SK-N-SH (cell line): ENCODE measurements around the gene SLC25A47. TPM values are rescaled to one million over a fixed set of nuclear protein-coding genes. Genes with fewer than 3 reads are reported as not detected.

Source experiments
- CTCF ChIA-PET: fragments of 300-600, 350-600 bp; formaldehyde crosslinking; extraction: SDS; loops from one replicate; lab custom pipeline; 2021; lab: Yijun Ruan, JAX
- POLR2A ChIA-PET: fragments of 350-600 bp; sonication (Branson Sonifier 250); formaldehyde crosslinking; extraction: SDS; loops from one replicate; lab custom pipeline; 2020; ENCODE audit warnings: antibody characterized with exemption, inconsistent platforms; lab: Yijun Ruan, JAX
- DNase-seq: peaks from one replicate; pipeline ENCODE4 v3.0.0; 2012
- H2AFZ ChIP-seq: fragments of 200-600 bp; sonication (generic); 2 replicates; pipeline ENCODE4 v1.8.1; 2016; ENCODE audit warnings: antibody characterized with exemption, mild to moderate bottlenecking, low read depth
- H3F3A ChIP-seq: fragments of 200-600 bp; sonication (generic); replicated peaks from 2 replicates; pipeline ENCODE3; 2016; ENCODE audit warnings: antibody characterized with exemption, mild to moderate bottlenecking; ENCODE audit not compliant: insufficient read depth
- H3K27ac ChIP-seq, 2 experiments: fragments of 200-500 bp in 1 of 2; fragments of 200-600 bp in 1 of 2; sonication (Bioruptor generic) in 1 of 2; sonication (generic), shearing (Covaris generic) in 1 of 2; 2 replicates each; pipeline versions ENCODE4 v1.5.1 to v1.6.1; 2014 to 2016; ENCODE audit warnings: low read depth in 2 of 2, inconsistent platforms in 1 of 2, low read length in 1 of 2, mild to moderate bottlenecking in 1 of 2, mixed read lengths in 1 of 2
- H3K27me3 ChIP-seq: fragments of 200-600 bp; sonication (generic), shearing (Covaris generic); 2 replicates; pipeline ENCODE4 v1.6.1; 2016; ENCODE audit warnings: mixed run types; ENCODE audit not compliant: insufficient read depth
- H3K36me3 ChIP-seq, 2 experiments: fragments of 200-500 bp in 1 of 2; fragments of 200-600 bp in 1 of 2; sonication (Bioruptor generic) in 1 of 2; sonication (generic) in 1 of 2; replicated peaks in 1 of 2; 2 replicates each; pipeline versions ENCODE3 to v1.5.1; 2014 to 2016; ENCODE audit warnings: low read length in 1 of 2, mild to moderate bottlenecking in 1 of 2; ENCODE audit not compliant: insufficient read depth in 2 of 2, control insufficient read depth in 1 of 2
- H3K4me1 ChIP-seq, 2 experiments: fragments of 200-500 bp in 1 of 2; fragments of 200-600 bp in 1 of 2; sonication (Bioruptor generic) in 1 of 2; sonication (generic), shearing (Covaris generic) in 1 of 2; 2 replicates each; pipeline versions ENCODE4 v1.5.1 to v1.6.1; 2014 to 2016; ENCODE audit warnings: low read depth in 1 of 2, low read length in 1 of 2, mixed run types in 1 of 2; ENCODE audit not compliant: insufficient read depth in 2 of 2, control insufficient read depth in 1 of 2
- H3K4me2 ChIP-seq: fragments of 200-600 bp; sonication (generic), shearing (Covaris generic); 2 replicates; pipeline ENCODE4 v1.6.1; 2017; ENCODE audit warnings: mixed run types
- H3K4me3 ChIP-seq, 2 experiments: fragments of 200-500 bp in 1 of 2; fragments of 200-600 bp in 1 of 2; sonication (Bioruptor generic) in 1 of 2; sonication (generic), shearing (Covaris generic) in 1 of 2; 2 replicates each; pipeline versions ENCODE4 v1.5.1 to v1.8.1; 2014 to 2016; ENCODE audit warnings: low read depth in 2 of 2, inconsistent platforms in 1 of 2, low read length in 1 of 2, mild to moderate bottlenecking in 1 of 2, mixed read lengths in 1 of 2, moderate library complexity in 1 of 2
- H3K79me2 ChIP-seq: fragments of 200-600 bp; sonication (generic); 2 replicates; pipeline ENCODE4 v1.8.1; 2017; ENCODE audit warnings: mild to moderate bottlenecking; ENCODE audit not compliant: insufficient read depth
- H3K9ac ChIP-seq: fragments of 200-600 bp; sonication (generic); 2 replicates; pipeline ENCODE4 v1.6.1; 2017; ENCODE audit warnings: mixed run types
- H3K9me2 ChIP-seq: fragments of 200-600 bp; sonication (generic); 2 replicates; pipeline ENCODE4 v1.6.1; 2017; ENCODE audit warnings: mixed run types
- H3K9me3 ChIP-seq: fragments of 200-600 bp; sonication (generic); 2 replicates; pipeline ENCODE4 v1.6.1; 2017; ENCODE audit warnings: mixed run types, mild to moderate bottlenecking, moderate library complexity
- H4K20me1 ChIP-seq: fragments of 200-600 bp; sonication (generic); 2 replicates; pipeline ENCODE4 v1.6.1; 2017; ENCODE audit warnings: mild to moderate bottlenecking, mixed run types; ENCODE audit not compliant: insufficient read depth
- CTCF ChIP-seq: fragments of 200-600 bp; sonication (generic); IDR thresholded peaks from 2 replicates; pipeline ENCODE4 v1.6.1; 2017; ENCODE audit warnings: antibody characterized with exemption, mild to moderate bottlenecking, moderate library complexity
- ELF1 ChIP-seq: IDR thresholded peaks from 2 replicates; pipeline ENCODE4 v1.4.0; 2012
- FOXJ3 ChIP-seq: sonication (generic); formaldehyde crosslinking; IDR thresholded peaks from 2 replicates; pipeline ENCODE4 v1.5.1; 2020; ENCODE audit warnings: mild to moderate bottlenecking, missing genetic modification reagents
- GABPA ChIP-seq: IDR thresholded peaks from 2 replicates; pipeline ENCODE4 v1.4.0; 2012; ENCODE audit warnings: low read depth, mild to moderate bottlenecking
- IRF3 ChIP-seq: fragments of 150-350 bp; IDR thresholded peaks from 2 replicates; pipeline ENCODE4 v1.6.1; 2016; ENCODE audit warnings: mild to moderate bottlenecking, low read depth, low read length
- MAX ChIP-seq: IDR thresholded peaks from 2 replicates; pipeline ENCODE4 v1.4.0; 2012; ENCODE audit warnings: low read depth
- MEF2A ChIP-seq: IDR thresholded peaks from 2 replicates; pipeline ENCODE4 v1.4.0; 2012; ENCODE audit warnings: low read depth, borderline replicate concordance
- MXI1 ChIP-seq: IDR thresholded peaks from 2 replicates; pipeline ENCODE4 v1.6.1; 2012; ENCODE audit warnings: mild to moderate bottlenecking, low read depth, low read length, improper control_type of control experiment
- POLR2AphosphoS5 ChIP-seq: IDR thresholded peaks from 2 replicates; pipeline ENCODE4 v1.6.1; 2012; ENCODE audit warnings: low read depth, low read length
- RAD21 ChIP-seq: IDR thresholded peaks from 2 replicates; pipeline ENCODE4 v1.6.1; 2012; ENCODE audit warnings: mild to moderate bottlenecking, low read length
- RXRA ChIP-seq: IDR thresholded peaks from 2 replicates; pipeline ENCODE4 v1.4.0; 2012; ENCODE audit warnings: low read depth, mild to moderate bottlenecking, borderline replicate concordance
- SMC3 ChIP-seq: IDR thresholded peaks from 2 replicates; pipeline ENCODE4 v1.6.1; 2012; ENCODE audit warnings: low read depth, low read length, improper control_type of control experiment
- TAF1 ChIP-seq: IDR thresholded peaks from 2 replicates; pipeline ENCODE4 v1.6.1; 2012; ENCODE audit warnings: low read depth, mild to moderate bottlenecking, low read length, moderate library complexity, borderline replicate concordance
- USF2 ChIP-seq: fragments of 150-350 bp; IDR thresholded peaks from 2 replicates; pipeline ENCODE4 v1.6.1; 2017; ENCODE audit warnings: antibody characterized with exemption, low read length, low read depth, borderline replicate concordance
- ZBTB33 ChIP-seq: IDR thresholded peaks from 2 replicates; pipeline ENCODE4 v1.4.0; 2012; ENCODE audit warnings: low read depth, borderline replicate concordance
- WGBS: methylation state at CpG from one replicate; pipeline ENCODE4 v1.1.6; 2017; ENCODE audit warnings: low lambda C conversion rate; 5-methylcytosine and 5-hydroxymethylcytosine counted together
- polyA plus RNA-seq, 3 experiments: library from polyadenylated mRNA; depleted of rRNA; stranded (reverse); fragments of >200 nt; gene quantifications; 2 replicates each; pipeline ENCODE4 v1.2.3, GENCODE V29; 2012

Gene SLC25A47
- polyA plus RNA-seq, 1 of the 3 experiments (the other 2 are of a cell fraction), result not detected

- no peak for TF ChIP-seq CTCF
- no peak for TF ChIP-seq ELF1
- no peak for TF ChIP-seq GABPA
- no peak for TF ChIP-seq FOXJ3
- TF ChIP-seq MEF2A, result no peak
- TF ChIP-seq MXI1, result no peak
- no peak for TF ChIP-seq TAF1
- no peak for TF ChIP-seq RXRA
Measured at GRCh38 chr14:100320157-100320856, 2.8 kb upstream of the SLC25A47 start (continued).

GRCh38 chr14:100321473-100322137, 1.5 kb upstream of the SLC25A47 start:
- no peak for DNase-seq
- no peaks in the 10 kb centered on the region for H3K79me2 ChIP-seq
- H3K4me3 ChIP-seq, result no peak overlapping the region
- H3K4me1 ChIP-seq, result no peaks in the 10 kb centered on the region; a peak in 1 of 4 replicates
- WGBS, result 82% methylated on average over 4 of the region's 9 CpGs
- no peak overlapping the region for H3K27ac ChIP-seq
- H3K36me3 ChIP-seq, result no peaks in the 10 kb centered on the region
- no peaks in the 10 kb centered on the region for H3K9me2 ChIP-seq
- H2AFZ ChIP-seq, result no peak overlapping the region
- no peak for TF ChIP-seq FOXJ3
- CTCF ChIA-PET, result interaction anchor here (1.0 kb wide), 1 partner anchor 62 kb away, joined by 4 read pairs; no protein-coding TSS in a partner anchor
- H3K27me3 ChIP-seq, result no peaks in the 10 kb centered on the region
- no peak overlapping the region for H3K4me2 ChIP-seq
- POLR2A ChIA-PET, result no interaction called here
- no peaks in the 10 kb centered on the region for H4K20me1 ChIP-seq
- H3K9me3 ChIP-seq, result no peaks in the 10 kb centered on the region
- no peak overlapping the region for H3K9ac ChIP-seq
- no peaks in the 10 kb centered on the region for H3F3A ChIP-seq

- Histone ChIP-seq H3K9me3 (no peaks in the 10 kb centered on the region), H4K20me1 (no peaks in the 10 kb centered on the region), H3K4me3 (no peak overlapping the region), H3K36me3 (no peaks in the 10 kb centered on the region), H3K27me3 (no peaks in the 10 kb centered on the region), H3K9me2 (no peaks in the 10 kb centered on the region), H3K4me1 (no peaks in the 10 kb centered on the region; a peak in 1 of 4 replicates), H3K27ac (no peak overlapping the region), H3K4me2 (no peak overlapping the region), H3K9ac (no peak overlapping the region), H2AFZ (no peak overlapping the region), H3K79me2 (no peaks in the 10 kb centered on the region), H3F3A (no peaks in the 10 kb centered on the region)
- CTCF ChIA-PET, result interaction anchor here (1.0 kb wide), 1 partner anchor 62 kb away, joined by 4 read pairs; no protein-coding TSS in a partner anchor
- POLR2A ChIA-PET, result no interaction called here
- WGBS, result 83% methylated on average over 8 of the region's 15 CpGs
- no peak for DNase-seq
- TF ChIP-seq ZBTB33, result no peak
- TF ChIP-seq SMC3, result no peak
- TF ChIP-seq USF2, result no peak
- no peak for TF ChIP-seq RAD21
- TF ChIP-seq MEF2A, result no peak
- TF ChIP-seq MAX, result no peak
- no peak for TF ChIP-seq IRF3
- TF ChIP-seq POLR2AphosphoS5, result no peak
Measured at GRCh38 chr14:100322138-100322957, 791 bp upstream of the SLC25A47 start.
